ENCODE data around the gene CD52. TPM values are rescaled to one million over a fixed set of nuclear protein-coding genes. Genes with fewer than 3 reads are reported as not detected.

CD52 gene
- total RNA-seq, 4 donors from 2014 or later, result 1.8 to 2.7 (median 2.2) TPM; not detected in 1

DNA sequence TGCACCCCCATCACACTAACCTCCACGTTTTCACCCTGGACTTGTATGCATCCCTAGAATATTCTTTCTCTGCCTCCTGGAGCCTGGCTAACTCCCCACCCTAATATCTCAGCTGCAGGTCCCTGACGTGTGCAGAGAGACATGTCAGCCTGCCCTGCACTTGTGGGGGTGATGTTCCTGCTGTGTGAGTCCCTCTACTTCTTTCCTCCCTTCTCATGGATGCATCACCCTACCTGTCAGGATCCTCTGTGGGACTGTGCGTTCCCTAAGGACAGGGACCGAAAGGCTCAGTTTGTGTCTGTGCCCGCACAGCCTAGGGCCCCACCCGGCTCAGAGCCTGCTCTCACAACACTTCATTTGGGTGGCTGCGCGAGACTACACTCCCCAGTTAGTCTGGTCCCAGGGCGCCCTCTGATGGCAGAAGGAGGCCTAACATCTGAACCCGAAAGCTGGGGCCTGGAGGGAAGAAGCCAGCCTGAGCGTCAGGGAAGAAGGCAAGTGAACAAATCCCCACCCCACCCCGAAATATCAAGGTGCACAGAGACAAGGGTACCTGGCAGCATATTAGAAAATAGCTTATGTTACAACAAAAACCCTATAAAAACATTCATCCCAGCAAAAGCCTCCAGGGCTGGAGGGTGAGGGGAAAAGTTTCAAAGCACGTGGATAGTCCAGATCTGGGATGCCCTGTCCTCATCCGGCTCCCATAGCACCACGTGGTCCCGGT, 3.7 kb downstream of the CD52 start:
- Histone ChIP-seq H3K27ac (peak overlapping the region in 1 of 4 donors; percentile 12), H3K4me3 (no peak overlapping the region), H3K4me1 (peaks cover 0 to 12% (median 6%) of the 10 kb centered on the region in 3 donors), H3K36me3 (no peaks in the 10 kb centered on the region), H3K9me3 (no peaks in the 10 kb centered on the region), H3K27me3 (peaks cover 35% of the 10 kb centered on the region)
- TF ChIP-seq POLR2AphosphoS5 (IDR thresholded peaks at IDR 0.05) (no peak), POLR2A (IDR thresholded peaks at IDR 0.05) (no peak), EP300 (IDR thresholded peaks at IDR 0.05) (no peak)
- TF ChIP-seq, protein P1, sequence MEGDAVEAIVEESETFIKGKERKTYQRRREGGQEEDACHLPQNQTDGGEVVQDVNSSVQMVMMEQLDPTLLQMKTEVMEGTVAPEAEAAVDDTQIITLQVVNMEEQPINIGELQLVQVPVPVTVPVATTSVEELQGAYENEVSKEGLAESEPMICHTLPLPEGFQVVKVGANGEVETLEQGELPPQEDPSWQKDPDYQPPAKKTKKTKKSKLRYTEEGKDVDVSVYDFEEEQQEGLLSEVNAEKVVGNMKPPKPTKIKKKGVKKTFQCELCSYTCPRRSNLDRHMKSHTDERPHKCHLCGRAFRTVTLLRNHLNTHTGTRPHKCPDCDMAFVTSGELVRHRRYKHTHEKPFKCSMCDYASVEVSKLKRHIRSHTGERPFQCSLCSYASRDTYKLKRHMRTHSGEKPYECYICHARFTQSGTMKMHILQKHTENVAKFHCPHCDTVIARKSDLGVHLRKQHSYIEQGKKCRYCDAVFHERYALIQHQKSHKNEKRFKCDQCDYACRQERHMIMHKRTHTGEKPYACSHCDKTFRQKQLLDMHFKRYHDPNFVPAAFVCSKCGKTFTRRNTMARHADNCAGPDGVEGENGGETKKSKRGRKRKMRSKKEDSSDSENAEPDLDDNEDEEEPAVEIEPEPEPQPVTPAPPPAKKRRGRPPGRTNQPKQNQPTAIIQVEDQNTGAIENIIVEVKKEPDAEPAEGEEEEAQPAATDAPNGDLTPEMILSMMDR (IDR thresholded peaks at IDR 0.05), result peak in 3 of 4 experiments; percentile 88 to 93 (median 91)
- ATAC-seq, result peak; percentile 92
- 14 to 29% methylated on average over 5 to 7 of the region's 16 CpGs for WGBS, 2 donors (ENCODE audit: low coverage in 1 of 2)

DNA sequence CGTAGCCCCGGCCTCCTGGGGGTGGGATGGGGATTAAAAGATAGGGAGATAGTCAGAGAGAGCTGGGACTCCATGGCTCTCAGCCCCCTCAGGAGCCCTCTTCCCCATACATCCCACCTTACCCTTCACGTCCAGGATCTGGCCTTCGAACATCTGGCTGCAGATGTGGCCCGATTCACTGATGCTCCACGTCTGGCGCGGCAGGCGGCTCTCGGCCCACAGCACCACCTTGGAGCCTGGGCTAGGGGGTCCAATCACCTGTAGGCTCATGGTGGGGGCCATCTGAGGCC, 4.2 kb downstream of the CD52 start:
- Histone ChIP-seq H3K27ac (no peak overlapping the region), H3K36me3 (no peaks in the 10 kb centered on the region), H3K4me1 (peaks cover 0 to 12% (median 6%) of the 10 kb centered on the region in 3 donors), H3K27me3 (peaks cover 40% of the 10 kb centered on the region), H3K4me3 (no peak overlapping the region), H3K9me3 (no peaks in the 10 kb centered on the region)
- TF ChIP-seq EP300 (IDR thresholded peaks at IDR 0.05) (no peak), POLR2AphosphoS5 (IDR thresholded peaks at IDR 0.05) (no peak), POLR2A (IDR thresholded peaks at IDR 0.05) (no peak)
- TF ChIP-seq, protein P1 (IDR thresholded peaks at IDR 0.05), result no peak
- ATAC-seq, result no peak
- WGBS, 2 donors (ENCODE audit: low coverage in 1 of 2), result 33 to 52% methylated on average over 3 to 4 of the region's 10 CpGs

DNA sequence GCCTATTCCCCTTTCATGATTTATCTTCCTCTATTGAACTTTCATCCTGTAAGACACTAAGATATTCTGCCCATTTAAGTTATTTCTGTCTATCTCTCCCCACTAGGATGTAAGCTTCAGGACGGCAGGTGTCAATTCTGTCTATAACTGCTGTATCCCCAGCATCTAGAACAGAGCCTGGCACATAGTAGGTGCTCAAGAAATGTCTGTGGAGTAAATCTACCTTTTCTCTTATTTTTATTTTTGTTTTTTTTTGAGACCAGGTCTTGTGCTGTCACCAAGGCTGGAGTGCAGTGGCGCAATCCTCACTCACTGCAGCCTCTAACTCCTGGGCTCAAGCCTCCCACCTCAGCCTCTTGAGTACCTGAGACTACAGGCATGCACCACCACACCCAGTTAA, 5.6 kb downstream of the CD52 start:
- Histone ChIP-seq H3K9me3 (no peaks in the 10 kb centered on the region), H3K4me3 (no peak overlapping the region), H3K27me3 (peaks cover 47% of the 10 kb centered on the region), H3K36me3 (no peaks in the 10 kb centered on the region), H3K27ac (no peak overlapping the region), H3K4me1 (peaks cover 0 to 12% (median 6%) of the 10 kb centered on the region in 3 donors)
- TF ChIP-seq POLR2AphosphoS5 (IDR thresholded peaks at IDR 0.05) (no peak), EP300 (IDR thresholded peaks at IDR 0.05) (no peak), POLR2A (IDR thresholded peaks at IDR 0.05) (no peak)
- TF ChIP-seq, protein P1 (IDR thresholded peaks at IDR 0.05), result no peak
- ATAC-seq, result no peak
- WGBS, 2 donors (ENCODE audit: low coverage in 1 of 2), result 72 to 100% methylated on average over 2 of the region's 2 CpGs

DNA sequence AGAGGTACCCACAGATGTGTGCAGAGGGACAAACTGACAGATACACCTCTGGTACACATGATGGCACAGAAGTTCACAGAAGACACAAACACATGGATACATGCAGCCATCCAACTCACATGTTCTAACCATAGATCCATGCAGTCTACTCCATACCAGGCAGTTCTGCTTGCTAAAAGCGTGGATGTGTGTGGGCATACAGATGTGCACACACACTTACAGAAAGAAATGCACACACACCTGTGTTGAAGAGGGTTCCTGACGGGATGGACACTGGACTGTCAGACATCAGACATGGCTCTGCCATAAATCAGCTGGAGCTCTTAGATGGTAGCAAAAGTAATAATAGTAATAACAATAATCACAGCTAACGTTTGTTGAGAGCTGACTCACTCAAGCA, 6.8 kb downstream of the CD52 start:
- 63 to 69% methylated on average over 2 to 3 of the region's 3 CpGs for WGBS, 2 donors (ENCODE audit: low coverage in 1 of 2)
- ATAC-seq, result no peak
- H3K4me1 ChIP-seq, result peaks cover 0 to 12% (median 6%) of the 10 kb centered on the region in 3 donors
- no peak overlapping the region for H3K4me3 ChIP-seq
- no peaks in the 10 kb centered on the region for H3K36me3 ChIP-seq
- no peak overlapping the region for H3K27ac ChIP-seq
- H3K27me3 ChIP-seq, result peaks cover 58% of the 10 kb centered on the region
- no peaks in the 10 kb centered on the region for H3K9me3 ChIP-seq
- TF ChIP-seq EP300 (IDR thresholded peaks at IDR 0.05) (no peak), POLR2AphosphoS5 (IDR thresholded peaks at IDR 0.05) (no peak), POLR2A (IDR thresholded peaks at IDR 0.05) (no peak)
- TF ChIP-seq, protein P1 (IDR thresholded peaks at IDR 0.05), result no peak

DNA sequence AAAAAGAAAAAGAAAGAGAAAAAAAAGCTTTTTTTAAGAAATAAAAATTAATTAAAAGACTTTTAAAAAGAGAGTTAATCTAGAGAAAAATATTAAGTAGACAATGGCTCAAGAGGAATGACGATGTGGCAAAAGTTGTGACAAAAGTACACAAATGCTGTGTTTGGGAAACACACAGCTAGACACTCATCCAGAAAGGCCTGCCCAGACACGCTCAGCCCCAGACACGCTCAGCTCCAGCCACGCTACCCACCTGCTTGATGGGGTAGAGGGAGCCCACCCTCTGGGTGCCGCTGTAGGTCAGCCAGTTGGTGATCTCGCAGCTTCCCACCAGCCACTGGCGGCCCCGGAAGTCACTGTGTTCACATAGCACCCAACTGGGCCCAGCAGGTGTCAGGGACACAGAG, 10.2 kb downstream of the CD52 start:
- no peak overlapping the region for H3K27ac ChIP-seq
- 75 to 90% methylated on average over 4 to 6 of the region's 8 CpGs for WGBS, 2 donors (ENCODE audit: low coverage in 1 of 2)
- H3K4me1 ChIP-seq, result no peaks in the 10 kb centered on the region
- ATAC-seq, result no peak
- TF ChIP-seq, protein P1 (IDR thresholded peaks at IDR 0.05), result no peak
- no peak for TF ChIP-seq POLR2AphosphoS5 (IDR thresholded peaks at IDR 0.05)
- TF ChIP-seq POLR2A (IDR thresholded peaks at IDR 0.05), result no peak
- TF ChIP-seq EP300 (IDR thresholded peaks at IDR 0.05), result no peak
- H3K4me3 ChIP-seq, result no peak overlapping the region
- H3K9me3 ChIP-seq, result no peaks in the 10 kb centered on the region
- peaks cover 77% of the 10 kb centered on the region for H3K27me3 ChIP-seq
- H3K36me3 ChIP-seq, result no peaks in the 10 kb centered on the region

All from gastroesophageal sphincter (tissue), 4 donors.